GM18861 (cell line): ENCODE results near the gene UGT3A1.
"Not testable (repeated sequence)": the region's sequence is repeated elsewhere in the genome, so short reads cannot be mapped to it uniquely, and the experiment has no call there.

Experiments used
- ATAC-seq: cut with Tn5 transposase; IDR thresholded peaks from one replicate; pipeline ENCODE4 v1.9.1; 2021; ENCODE audit not compliant: unreplicated experiment

UGT3A1 gene

GRCh38 chr5:35990941-35991611 is at the start of gene UGT3A1:
UGT3A1 (minus strand) TSS chr5:35991390; CDS start chr5:35991240, 150 bp downstream.
- ATAC-seq = no peak

- no peak for ATAC-seq
Observed at GRCh38 chr5:36035696-36036095, 44.5 kb upstream of the UGT3A1 start.

- not testable (repeated sequence) for ATAC-seq
Observed at GRCh38 chr5:36034536-36035134, 43.4 kb upstream of the UGT3A1 start.

- ATAC-seq = no peak
Observed at GRCh38 chr5:36033486-36033885, 42.3 kb upstream of the UGT3A1 start.

GRCh38 chr5:36033047-36033446 is 41.9 kb upstream of the UGT3A1 start:
- no peak for ATAC-seq

- ATAC-seq = no peak
Observed at GRCh38 chr5:36031223-36031622, 40.0 kb upstream of the UGT3A1 start.

- ATAC-seq = no peak
Observed at GRCh38 chr5:36029914-36030313, 38.7 kb upstream of the UGT3A1 start.

- no peak for ATAC-seq
Observed at GRCh38 chr5:36028816-36029465, 37.8 kb upstream of the UGT3A1 start.

GRCh38 chr5:36027711-36028110 is 36.5 kb upstream of the UGT3A1 start:
- ATAC-seq = no peak

GRCh38 chr5:36026706-36027465 is 35.7 kb upstream of the UGT3A1 start:
- no peak for ATAC-seq

GRCh38 chr5:36022246-36022645 is 31.1 kb upstream of the UGT3A1 start:
- not testable (repeated sequence) for ATAC-seq

- not testable (repeated sequence) for ATAC-seq
Observed at GRCh38 chr5:36019584-36019983, 28.4 kb upstream of the UGT3A1 start.

- no peak for ATAC-seq
Observed at GRCh38 chr5:36017622-36018021, 26.4 kb upstream of the UGT3A1 start.

- no peak for ATAC-seq
Observed at GRCh38 chr5:36017004-36017403, 25.8 kb upstream of the UGT3A1 start.

GRCh38 chr5:36013182-36013581 is 22.0 kb upstream of the UGT3A1 start:
- no peak for ATAC-seq

- no peak for ATAC-seq
Observed at GRCh38 chr5:36009698-36010097, 18.5 kb upstream of the UGT3A1 start.

GRCh38 chr5:36007366-36007765 is 16.2 kb upstream of the UGT3A1 start:
- ATAC-seq = no peak

GRCh38 chr5:36006163-36006562 is 15.0 kb upstream of the UGT3A1 start:
- ATAC-seq = no peak

GRCh38 chr5:36001032-36001431 is 9.8 kb upstream of the UGT3A1 start:
- ATAC-seq = no peak

GRCh38 chr5:35999547-35999946 is 8.4 kb upstream of the UGT3A1 start:
- no peak for ATAC-seq

GRCh38 chr5:35996076-35996475 is 4.9 kb upstream of the UGT3A1 start:
- ATAC-seq = no peak

GRCh38 chr5:35990520-35990919 is 670 bp downstream of the UGT3A1 start:
- ATAC-seq = no peak
